ENCODE data around the gene ANKRD16. TPM values are rescaled to one million over a fixed set of nuclear protein-coding genes. Genes with fewer than 3 reads are reported as not detected.
A peak's percentile ranks its signal among the peaks of the same experiment; 100 is the strongest.

The ANKRD16 gene
- total and polyA plus RNA-seq, 2 of the 13 experiments (the other 11 are each of a cell fraction or from before 2014, with no cell fraction given), result 8.0 to 11.4 TPM

GRCh38 chr10:5813341-5814109 is 76.2 kb downstream of the ANKRD16 start, which contains the start of gene GDI2 (continued):
- TF ChIP-seq ETV6 (CRISPR knock-in tag; conservative IDR thresholded peaks at IDR 0.05) (peak; percentile 94), NFKBIZ (CRISPR knock-in tag; IDR thresholded peaks at IDR 0.05) (0 out of 2 replicates have a peak, but pooled peaks have one; percentile 34), SOX5 (CRISPR knock-in tag; IDR thresholded peaks at IDR 0.05; ENCODE audit: borderline replicate concordance) (peak; percentile 71), HMG20A (CRISPR knock-in tag; IDR thresholded peaks at IDR 0.05; ENCODE audit: borderline replicate concordance) (peak; percentile 50; the same call in 1 of the 2 replicates), ZNF512 (CRISPR knock-in tag; IDR thresholded peaks at IDR 0.05) (no peak), ZNF142 (CRISPR knock-in tag; IDR thresholded peaks at IDR 0.05) (peak; percentile 88), SP2 (CRISPR knock-in tag; IDR thresholded peaks at IDR 0.05) (peak; percentile 92), ATF4 (CRISPR knock-in tag; IDR thresholded peaks at IDR 0.05) (peak in 1 of 2 experiments; percentile 71; a peak in 2 of 4 replicates), IRF9 (CRISPR knock-in tag; IDR thresholded peaks at IDR 0.05; ENCODE audit: borderline replicate concordance) (peak; percentile 93), POLR2AphosphoS5 (IDR thresholded peaks at IDR 0.05; ENCODE audit: low read depth, low read length) (peak; percentile 97), MATR3 (CRISPR knock-in tag; IDR thresholded peaks at IDR 0.05) (no peak), HOXA7 (CRISPR knock-in tag; IDR thresholded peaks at IDR 0.05) (0 out of 2 replicates have a peak, but pooled peaks have one; percentile 15), NBN (conservative IDR thresholded peaks at IDR 0.05) (no peak), NCOA2 (CRISPR knock-in tag; IDR thresholded peaks at IDR 0.05) (peak; percentile 58; the same call in 1 of the 2 replicates), ARNT2 (CRISPR knock-in tag; IDR thresholded peaks at IDR 0.05; ENCODE audit: low read depth) (peak; percentile 98), E2F5 (CRISPR knock-in tag; conservative IDR thresholded peaks at IDR 0.05) (peak; percentile 92), ZNF564 (CRISPR knock-in tag; IDR thresholded peaks at IDR 0.05) (peak; percentile 64; the same call in 1 of the 2 replicates), ZNF460 (CRISPR knock-in tag; IDR thresholded peaks at IDR 0.05; ENCODE audit: borderline replicate concordance) (peak; percentile 41; the same call in 1 of the 2 replicates)
